ENCODE data around the gene TBKBP1. TPM values are rescaled to one million over a fixed set of nuclear protein-coding genes. Genes with fewer than 3 reads are reported as not detected.

Gene TBKBP1
- total and polyA plus RNA-seq, 9 of the 15 experiments (the other 6 are each of a cell fraction or from before 2014, with no cell fraction given), result 0.03 to 15.6 (median 6.8) TPM

GRCh38 chr17:47649153-47649971 lies 44.6 kb upstream of the TBKBP1 start, which contains the start of gene KPNB1 (continued):
- peak in 1 of 2 experiments; percentile 97; a peak in 2 of 4 replicates for TF ChIP-seq ZNF639 (CRISPR knock-in tag; conservative IDR thresholded peaks at IDR 0.05 in 1 of 2, IDR thresholded peaks at IDR 0.05 in 1 of 2)
- TF ChIP-seq ZNF311 (CRISPR knock-in tag; IDR thresholded peaks at IDR 0.05), result 0 out of 2 replicates have a peak, but pooled peaks have one; percentile 57
- no peak for TF ChIP-seq ZNF75A (CRISPR knock-in tag; IDR thresholded peaks at IDR 0.05)
- peak; percentile 50; the same call in 1 of the 2 replicates for TF ChIP-seq SOX6 (IDR thresholded peaks at IDR 0.05)
- TF ChIP-seq CBX2 (IDR thresholded peaks at IDR 0.05; ENCODE audit: insufficient read depth, low read length, poor library complexity, severe bottlenecking), result no peak
- peak; percentile 91 for TF ChIP-seq CREM (IDR thresholded peaks at IDR 0.05; ENCODE audit: low read depth)
- no peak; the same call in 1 of the 2 replicates for TF ChIP-seq SREBF2 (CRISPR knock-in tag; IDR thresholded peaks at IDR 0.05)
- no peak for TF ChIP-seq HDAC8 (tag; IDR thresholded peaks at IDR 0.05)
- TF ChIP-seq EHMT2 (IDR thresholded peaks at IDR 0.05), result no peak
- TF ChIP-seq DMBX1 (CRISPR knock-in tag; IDR thresholded peaks at IDR 0.05; ENCODE audit: borderline replicate concordance), result peak; percentile 50
- TF ChIP-seq SLC30A9 (CRISPR knock-in tag; IDR thresholded peaks at IDR 0.05), result no peak
- TF ChIP-seq E2F3 (CRISPR knock-in tag; IDR thresholded peaks at IDR 0.05), result peak; percentile 88
- TF ChIP-seq HNRNPL (IDR thresholded peaks at IDR 0.05; ENCODE audit: low read depth, low read length), result peak; percentile 62; the same call in 1 of the 2 replicates
- peak; percentile 73; the same call in 1 of the 2 replicates for TF ChIP-seq PHF8 (IDR thresholded peaks at IDR 0.05; ENCODE audit: borderline replicate concordance, low read length)
- TF ChIP-seq RUNX1 (IDR thresholded peaks at IDR 0.05; ENCODE audit: low read depth), result no peak
- peak in 1 of 2 experiments; percentile 94; a peak in 2 of 4 replicates for TF ChIP-seq TEAD1 (CRISPR knock-in tag; IDR thresholded peaks at IDR 0.05)
- TF ChIP-seq ZNF444 (CRISPR knock-in tag; IDR thresholded peaks at IDR 0.05), result peak; percentile 82
- TF ChIP-seq RB1 (IDR thresholded peaks at IDR 0.05; ENCODE audit: low read depth), result peak; percentile 93
- no peak for TF ChIP-seq KAT2B (IDR thresholded peaks at IDR 0.05; ENCODE audit: low read depth, low read length)
- no peak for TF ChIP-seq MTF1 (CRISPR knock-in tag; IDR thresholded peaks at IDR 0.05; ENCODE audit: borderline replicate concordance)
- peak; percentile 64; the same call in 1 of the 2 replicates for TF ChIP-seq TOE1 (IDR thresholded peaks at IDR 0.05; ENCODE audit: borderline replicate concordance)
- peak; percentile 85; the same call in 1 of the 2 replicates for TF ChIP-seq TOE1 (CRISPR knock-in tag; IDR thresholded peaks at IDR 0.05; ENCODE audit: borderline replicate concordance, low read depth)
- no peak for TF ChIP-seq ZSCAN32 (CRISPR knock-in tag; IDR thresholded peaks at IDR 0.05)
- TF ChIP-seq MIER1 (IDR thresholded peaks at IDR 0.05; ENCODE audit: low read depth), result no peak
- TF ChIP-seq RBFOX2 (IDR thresholded peaks at IDR 0.05; ENCODE audit: low read depth, low read length), result peak; percentile 91
- no peak for TF ChIP-seq STAG1 (CRISPR knock-in tag; IDR thresholded peaks at IDR 0.05; ENCODE audit: borderline replicate concordance)
- peak; percentile 82 for TF ChIP-seq FOXJ2 (tag; IDR thresholded peaks at IDR 0.05)
- TF ChIP-seq ZC3H11A (IDR thresholded peaks at IDR 0.05; ENCODE audit: low read depth, low read length), result peak; percentile 54; the same call in 1 of the 2 replicates
